HG02981 (cell line): ENCODE data around the gene AXDND1.
"Not testable (repeated sequence)": the region's sequence is repeated elsewhere in the genome, so short reads cannot be mapped to it uniquely, and the experiment has no call there.

Experiments used
- ATAC-seq: cut with Tn5 transposase; IDR thresholded peaks from one replicate; pipeline ENCODE4 v1.9.1; 2021; ENCODE audit warnings: mild to moderate bottlenecking, moderate library complexity; ENCODE audit not compliant: unreplicated experiment

Gene AXDND1

GRCh38 chr1:179365342-179366092 is at the start of gene AXDND1:
AXDND1 (plus strand) TSS chr1:179365971; CDS start chr1:179366510, 539 bp downstream.
- ATAC-seq, result peak; percentile 97

GRCh38 chr1:179318491-179318890 is 47.3 kb upstream of the AXDND1 start:
- no peak for ATAC-seq

- ATAC-seq, result no peak
These were observed 44.1 kb upstream of the AXDND1 start for GRCh38 chr1:179321533-179322216.

- no peak for ATAC-seq
These were observed 43.2 kb upstream of the AXDND1 start for GRCh38 chr1:179322557-179322956.

- no peak for ATAC-seq
These were observed 42.3 kb upstream of the AXDND1 start for GRCh38 chr1:179323436-179323835.

- no peak for ATAC-seq
These were observed 39.9 kb upstream of the AXDND1 start for GRCh38 chr1:179325836-179326235.

GRCh38 chr1:179326746-179327145 is 39.0 kb upstream of the AXDND1 start:
- no peak for ATAC-seq

- no peak for ATAC-seq
These were observed 38.6 kb upstream of the AXDND1 start for GRCh38 chr1:179327196-179327595.

- ATAC-seq, result no peak
These were observed 38.1 kb upstream of the AXDND1 start for GRCh38 chr1:179327679-179328078.

- ATAC-seq, result no peak
These were observed 35.9 kb upstream of the AXDND1 start for GRCh38 chr1:179329862-179330261.

GRCh38 chr1:179334440-179334839 is 31.3 kb upstream of the AXDND1 start:
- ATAC-seq, result no peak

GRCh38 chr1:179337288-179337687 is 28.5 kb upstream of the AXDND1 start:
- no peak for ATAC-seq

GRCh38 chr1:179337942-179338560 is 27.7 kb upstream of the AXDND1 start:
- no peak for ATAC-seq

GRCh38 chr1:179340918-179341317 is 24.9 kb upstream of the AXDND1 start:
- no peak for ATAC-seq

GRCh38 chr1:179341943-179342547 is 23.7 kb upstream of the AXDND1 start:
- no peak for ATAC-seq

- ATAC-seq, result no peak
These were observed 22.9 kb upstream of the AXDND1 start for GRCh38 chr1:179342740-179343404.

- ATAC-seq, result no peak
These were observed 14.5 kb upstream of the AXDND1 start for GRCh38 chr1:179351281-179351680.

- ATAC-seq, result no peak
These were observed 13.5 kb upstream of the AXDND1 start for GRCh38 chr1:179352236-179352635.

- no peak for ATAC-seq
These were observed 12.2 kb upstream of the AXDND1 start for GRCh38 chr1:179353546-179353945.

- ATAC-seq, result not testable (repeated sequence)
These were observed 4.1 kb upstream of the AXDND1 start for GRCh38 chr1:179361631-179362030.
